Ureter (tissue), 1 donor: ENCODE results near the gene MRPL52. TPM values are rescaled to one million over a fixed set of nuclear protein-coding genes. Genes with fewer than 3 reads are reported as not detected.

Experiments used
- DNase-seq: peaks from one replicate; pipeline ENCODE4 v3.0.0-alpha.2; 2020; ENCODE audit warnings: low spot score
- total RNA-seq: library from RNA; stranded (reverse); gene quantifications from one replicate; pipeline ENCODE4 v1.2.4, GENCODE V29; 2023
- donor health status: DM: yes; HTN: yes; CAD: no.

The MRPL52 gene
- total RNA-seq, 1 donor from 2014 or later: 77.8 TPM

- DNase-seq: no peak
Measured at GRCh38 chr14:22882064-22882463, 52.4 kb downstream of the MRPL52 start.

GRCh38 chr14:22882529-22883172 lies 53.0 kb downstream of the MRPL52 start:
- DNase-seq: no peak

- no peak for DNase-seq
Measured at GRCh38 chr14:22883173-22883976, 53.7 kb downstream of the MRPL52 start, which contains the start of gene REM2. TSS of gene REM2 (plus strand) at chr14:22883222. CDS start at chr14:22883288, 66 bp downstream.

- no peak for DNase-seq
Measured at GRCh38 chr14:22884076-22884737, 54.5 kb downstream of the MRPL52 start.

Other genes starting within 250 kb of the MRPL52 start
- 172 TPM for gene DAD1, start 240.7 kb upstream of the MRPL52 start, total RNA-seq
- 33.7 TPM for gene ABHD4, start 231.6 kb upstream of the MRPL52 start, total RNA-seq
- not detected for gene OR6J1, start 185.5 kb upstream of the MRPL52 start, total RNA-seq
- gene OXA1L, start 63.2 kb upstream of the MRPL52 start, total RNA-seq: 93.5 TPM
- gene SLC7A7, start 14.5 kb upstream of the MRPL52 start, total RNA-seq: 10.6 TPM
- gene MMP14, start 6.7 kb downstream of the MRPL52 start, total RNA-seq: 172 TPM
- 128 TPM for gene LRP10, start 41.9 kb downstream of the MRPL52 start, total RNA-seq
- gene REM2, start 53.3 kb downstream of the MRPL52 start, total RNA-seq: 0.18 TPM
- 84.4 TPM for gene RBM23, start 89.3 kb downstream of the MRPL52 start, total RNA-seq
- gene PRMT5, start 99.5 kb downstream of the MRPL52 start, total RNA-seq: 80.9 TPM
- gene HAUS4, start 127.2 kb downstream of the MRPL52 start, total RNA-seq: 29.2 TPM
- gene AJUBA, start 152.7 kb downstream of the MRPL52 start, total RNA-seq: 39.9 TPM
- 10.8 TPM for gene C14orf93, start 180.3 kb downstream of the MRPL52 start, total RNA-seq
- gene PSMB5, start 205.0 kb downstream of the MRPL52 start, total RNA-seq: 67.6 TPM
- not detected for gene PSMB11, start 212.3 kb downstream of the MRPL52 start, total RNA-seq
- gene CDH24, start 227.6 kb downstream of the MRPL52 start, total RNA-seq: 3.7 TPM